Hepatocyte (in vitro differentiated cells): ENCODE data around the gene TBCK. TPM values are rescaled to one million over a fixed set of nuclear protein-coding genes. Genes with fewer than 3 reads are reported as not detected.
A peak's percentile ranks its signal among the peaks of the same experiment; 100 is the strongest.

ENCODE experiments used
- DNase-seq: peaks from one replicate; pipeline ENCODE4 v3.0.0-alpha.2; 2016; ENCODE audit warnings: low spot score
- H2AFZ ChIP-seq: fragments of 200-600 bp; sonication (generic); 2 replicates; pipeline ENCODE4 v1.6.0; 2016; ENCODE audit warnings: antibody characterized with exemption, mild to moderate bottlenecking
- H3K27ac ChIP-seq: fragments of 200-600 bp; sonication (generic); 2 replicates; pipeline ENCODE4 v1.5.1; 2016; ENCODE audit warnings: mild to moderate bottlenecking
- H3K27me3 ChIP-seq: fragments of 200-600 bp; sonication (generic); 2 replicates; pipeline ENCODE4 v1.6.1; 2016
- H3K36me3 ChIP-seq: fragments of 200-600 bp; sonication (generic); replicated peaks from 2 replicates; pipeline ENCODE4 v1.5.1; 2016; ENCODE audit warnings: low read depth; ENCODE audit not compliant: insufficient read depth
- H3K4me1 ChIP-seq: fragments of 200-600 bp; sonication (generic); 2 replicates; pipeline ENCODE4 v1.5.1; 2016; ENCODE audit warnings: mild to moderate bottlenecking, moderate library complexity; ENCODE audit not compliant: insufficient read depth
- H3K4me2 ChIP-seq: fragments of 200-600 bp; sonication (generic); 2 replicates; pipeline ENCODE4 v1.6.0; 2016
- H3K4me3 ChIP-seq: fragments of 200-600 bp; sonication (generic); 2 replicates; pipeline ENCODE4 v1.5.1; 2016; ENCODE audit warnings: mild to moderate bottlenecking
- H3K79me2 ChIP-seq: fragments of 200-600 bp; sonication (generic); 2 replicates; pipeline ENCODE4 v1.6.0; 2017; ENCODE audit warnings: mild to moderate bottlenecking
- H3K9me2 ChIP-seq: fragments of 200-600 bp; sonication (generic); replicated peaks from 2 replicates; pipeline ENCODE4 v1.6.0; 2017; ENCODE audit warnings: mild to moderate bottlenecking; ENCODE audit not compliant: insufficient read depth
- H3K9me3 ChIP-seq: fragments of 200-600 bp; sonication (generic); 2 replicates; pipeline ENCODE4 v1.5.1; 2016; ENCODE audit warnings: low read depth, mild to moderate bottlenecking
- H4K20me1 ChIP-seq: fragments of 200-600 bp; sonication (generic); 2 replicates; pipeline ENCODE4 v1.6.0; 2016; ENCODE audit warnings: mild to moderate bottlenecking; ENCODE audit not compliant: insufficient read depth, poor library complexity, severe bottlenecking
- EZH2 ChIP-seq: fragments of 200-600 bp; sonication (generic); IDR thresholded peaks from 2 replicates; pipeline ENCODE4 v1.6.1; 2016; ENCODE audit warnings: antibody characterized with exemption, mild to moderate bottlenecking, borderline replicate concordance
- EZH2phosphoT487 ChIP-seq: fragments of 200-600 bp; sonication (generic); IDR thresholded peaks from one replicate; pipeline ENCODE4 v1.6.1; 2018; ENCODE audit warnings: antibody characterized with exemption, mild to moderate bottlenecking, low read depth, moderate library complexity; ENCODE audit not compliant: unreplicated experiment, severe bottlenecking
- WGBS: methylation state at CpG from one replicate; pipeline ENCODE4 v1.1.6; 2016; ENCODE audit warnings: low lambda C conversion rate; ENCODE audit errors: missing lambda C conversion rate; 5-methylcytosine and 5-hydroxymethylcytosine counted together
- polyA plus RNA-seq: library from polyadenylated mRNA; unstranded; fragments of >200 nt; fragmentation: Nextera tagmentation; extraction: Ambion mirVana; gene quantifications from 2 replicates; pipeline ENCODE4 v1.2.1, GENCODE V29; 2016
- total RNA-seq: library from RNA; depleted of rRNA; stranded (reverse); fragments of >200 nt; gene quantifications from 2 replicates; pipeline ENCODE4 v1.2.3, GENCODE V29; 2014
- TF ChIP-seq, protein P1 (sequence below): fragments of 200-600 bp; sonication (generic); IDR thresholded peaks from 2 replicates; pipeline ENCODE4 v1.5.1; 2016; ENCODE audit warnings: antibody characterized with exemption, mild to moderate bottlenecking; ENCODE audit not compliant: poor library complexity

TBCK gene
- total and polyA plus RNA-seq, 2 experiments from 2014 or later = 19.8 to 49.7 TPM

DNA sequence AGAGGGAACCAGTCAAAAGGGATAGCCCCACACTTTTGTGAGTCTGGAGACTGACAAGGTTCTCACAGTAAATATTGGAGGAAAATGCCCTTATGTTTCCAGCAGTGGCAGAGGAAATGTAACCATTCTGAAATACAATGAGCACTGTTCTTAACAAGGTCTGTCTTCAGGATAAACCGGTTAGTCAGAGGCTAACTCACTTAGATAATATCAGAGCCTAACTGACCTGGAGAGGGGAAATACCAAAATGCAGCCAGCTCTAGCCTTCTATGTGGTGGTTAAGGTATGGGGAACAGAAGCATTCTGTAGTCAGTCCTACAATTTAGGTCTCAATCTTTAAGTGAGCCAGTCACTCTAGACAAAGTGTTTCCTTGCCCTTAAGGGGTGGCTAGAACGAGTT lies 70.8 kb downstream of the TBCK start:
- no peaks in the 10 kb centered on the region for H3K9me3 ChIP-seq
- no peak overlapping the region for H2AFZ ChIP-seq
- DNase-seq = no peak
- H3K36me3 ChIP-seq = no peaks in the 10 kb centered on the region
- 48% methylated on average over 2 of the region's 2 CpGs for WGBS
- H3K4me1 ChIP-seq = no peaks in the 10 kb centered on the region
- H3K9me2 ChIP-seq = no peaks in the 10 kb centered on the region
- no peaks in the 10 kb centered on the region for H4K20me1 ChIP-seq
- TF ChIP-seq EZH2 (no peak), EZH2phosphoT487 (no peak)
- TF ChIP-seq, protein P1, sequence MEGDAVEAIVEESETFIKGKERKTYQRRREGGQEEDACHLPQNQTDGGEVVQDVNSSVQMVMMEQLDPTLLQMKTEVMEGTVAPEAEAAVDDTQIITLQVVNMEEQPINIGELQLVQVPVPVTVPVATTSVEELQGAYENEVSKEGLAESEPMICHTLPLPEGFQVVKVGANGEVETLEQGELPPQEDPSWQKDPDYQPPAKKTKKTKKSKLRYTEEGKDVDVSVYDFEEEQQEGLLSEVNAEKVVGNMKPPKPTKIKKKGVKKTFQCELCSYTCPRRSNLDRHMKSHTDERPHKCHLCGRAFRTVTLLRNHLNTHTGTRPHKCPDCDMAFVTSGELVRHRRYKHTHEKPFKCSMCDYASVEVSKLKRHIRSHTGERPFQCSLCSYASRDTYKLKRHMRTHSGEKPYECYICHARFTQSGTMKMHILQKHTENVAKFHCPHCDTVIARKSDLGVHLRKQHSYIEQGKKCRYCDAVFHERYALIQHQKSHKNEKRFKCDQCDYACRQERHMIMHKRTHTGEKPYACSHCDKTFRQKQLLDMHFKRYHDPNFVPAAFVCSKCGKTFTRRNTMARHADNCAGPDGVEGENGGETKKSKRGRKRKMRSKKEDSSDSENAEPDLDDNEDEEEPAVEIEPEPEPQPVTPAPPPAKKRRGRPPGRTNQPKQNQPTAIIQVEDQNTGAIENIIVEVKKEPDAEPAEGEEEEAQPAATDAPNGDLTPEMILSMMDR = no peak
- no peaks in the 10 kb centered on the region for H3K27me3 ChIP-seq
- no peak overlapping the region for H3K4me2 ChIP-seq
- no peak overlapping the region for H3K4me3 ChIP-seq
- no peak overlapping the region for H3K27ac ChIP-seq
- no peaks in the 10 kb centered on the region for H3K79me2 ChIP-seq

DNA sequence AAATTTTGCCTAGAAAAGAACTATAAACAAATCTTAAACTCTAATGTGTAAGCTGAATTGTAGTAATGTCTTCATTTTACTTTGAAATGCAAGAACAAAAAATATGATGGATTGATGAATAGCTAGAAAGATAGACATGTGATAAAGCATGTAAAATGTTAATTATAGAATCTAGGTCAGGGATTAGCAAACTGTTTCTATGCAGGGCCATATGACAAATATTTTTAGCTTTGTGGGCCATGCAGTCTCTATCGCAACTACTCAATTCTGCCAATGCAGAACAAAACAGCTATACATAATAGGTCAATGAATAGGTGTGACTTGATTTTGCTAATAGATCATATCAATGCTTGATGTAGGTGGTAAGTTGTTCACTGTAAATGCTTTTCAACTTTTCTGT lies 75.3 kb downstream of the TBCK start:
- H3K79me2 ChIP-seq = no peaks in the 10 kb centered on the region
- WGBS = 100% methylated on average over 1 of the region's 1 CpG
- H3K27ac ChIP-seq = no peak overlapping the region
- H3K9me3 ChIP-seq = no peaks in the 10 kb centered on the region
- no peaks in the 10 kb centered on the region for H3K27me3 ChIP-seq
- no peaks in the 10 kb centered on the region for H3K36me3 ChIP-seq
- no peak overlapping the region for H2AFZ ChIP-seq
- DNase-seq = no peak
- no peak overlapping the region for H3K4me2 ChIP-seq
- no peaks in the 10 kb centered on the region for H3K4me1 ChIP-seq
- TF ChIP-seq, protein P1 = no peak
- H3K9me2 ChIP-seq = no peaks in the 10 kb centered on the region
- H4K20me1 ChIP-seq = no peaks in the 10 kb centered on the region
- H3K4me3 ChIP-seq = no peak overlapping the region

DNA sequence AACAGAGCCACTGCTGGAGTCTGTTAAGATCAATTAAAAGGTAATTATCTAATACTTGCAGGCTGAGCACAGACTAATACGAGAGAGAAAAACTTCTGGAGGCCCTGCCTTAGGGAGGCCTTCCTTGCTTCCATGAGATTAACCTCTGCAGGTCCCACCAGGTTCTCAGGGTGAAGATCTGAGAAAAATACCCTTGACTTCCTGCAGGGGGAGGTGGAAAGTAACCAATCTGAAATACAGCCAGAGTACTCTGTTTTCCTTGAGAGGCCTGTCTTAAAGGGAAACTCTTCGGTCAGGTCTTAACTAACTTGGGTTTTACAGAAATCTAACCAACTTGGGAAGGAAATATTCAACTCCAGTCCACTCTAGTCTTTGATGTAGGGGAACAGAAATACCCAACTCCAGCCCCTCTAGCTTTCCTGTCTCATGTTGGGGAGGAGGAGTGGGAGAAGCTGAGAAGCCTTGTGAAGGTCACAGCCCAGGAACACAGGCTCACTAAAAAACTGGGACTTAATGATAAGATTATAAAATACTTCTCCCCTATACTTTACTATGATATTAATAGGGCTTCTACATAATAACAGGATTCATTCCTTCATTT lies 77.1 kb downstream of the TBCK start:
- no peak overlapping the region for H3K4me3 ChIP-seq
- no peaks in the 10 kb centered on the region for H3K9me2 ChIP-seq
- H4K20me1 ChIP-seq = no peaks in the 10 kb centered on the region
- H3K4me2 ChIP-seq = no peak overlapping the region
- no peaks in the 10 kb centered on the region for H3K27me3 ChIP-seq
- no peaks in the 10 kb centered on the region for H3K79me2 ChIP-seq
- no peaks in the 10 kb centered on the region for H3K9me3 ChIP-seq
- H2AFZ ChIP-seq = no peak overlapping the region
- WGBS = 54% methylated on average over 2 of the region's 2 CpGs
- TF ChIP-seq, protein P1 = peak; percentile 50
- no peak for TF ChIP-seq EZH2phosphoT487
- H3K36me3 ChIP-seq = no peaks in the 10 kb centered on the region
- peak; percentile 60 for DNase-seq
- no peaks in the 10 kb centered on the region for H3K4me1 ChIP-seq
- H3K27ac ChIP-seq = peak overlapping the region; percentile 68

DNA sequence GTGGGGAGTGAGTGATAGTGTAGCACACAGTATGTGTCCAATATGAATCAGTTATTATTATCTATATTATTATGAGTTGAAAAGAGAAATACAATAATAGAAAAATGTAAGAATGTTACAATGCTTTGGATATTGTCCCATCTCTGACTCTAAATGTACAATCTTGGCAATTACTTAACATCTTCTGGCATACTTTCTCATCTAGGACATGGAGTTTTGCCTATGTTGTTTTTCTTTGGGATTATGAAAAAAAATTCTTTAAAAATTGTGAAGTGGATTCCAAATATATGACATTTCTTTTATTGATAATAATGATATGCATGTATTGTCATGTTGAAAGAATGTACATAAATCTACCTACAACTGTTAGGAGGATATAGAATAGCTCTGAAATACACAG lies 84.1 kb downstream of the TBCK start:
- no peak for DNase-seq
- Histone ChIP-seq H3K27ac (no peak overlapping the region), H3K9me2 (no peaks in the 10 kb centered on the region), H3K4me1 (no peaks in the 10 kb centered on the region), H3K4me3 (no peak overlapping the region), H3K36me3 (no peaks in the 10 kb centered on the region), H2AFZ (no peak overlapping the region), H3K27me3 (no peaks in the 10 kb centered on the region), H3K4me2 (no peak overlapping the region), H3K9me3 (no peaks in the 10 kb centered on the region), H3K79me2 (no peaks in the 10 kb centered on the region), H4K20me1 (no peaks in the 10 kb centered on the region)
- TF ChIP-seq EZH2 (no peak), EZH2phosphoT487 (no peak)
- TF ChIP-seq, protein P1 = no peak
